Measurements from ENCODE around the gene PKMYT1. TPM values are rescaled to one million over a fixed set of nuclear protein-coding genes. Genes with fewer than 3 reads are reported as not detected.

PKMYT1 gene
- polyA plus RNA-seq, 3 donors = 0.90 to 2.2 (median 1.5) TPM

DNA sequence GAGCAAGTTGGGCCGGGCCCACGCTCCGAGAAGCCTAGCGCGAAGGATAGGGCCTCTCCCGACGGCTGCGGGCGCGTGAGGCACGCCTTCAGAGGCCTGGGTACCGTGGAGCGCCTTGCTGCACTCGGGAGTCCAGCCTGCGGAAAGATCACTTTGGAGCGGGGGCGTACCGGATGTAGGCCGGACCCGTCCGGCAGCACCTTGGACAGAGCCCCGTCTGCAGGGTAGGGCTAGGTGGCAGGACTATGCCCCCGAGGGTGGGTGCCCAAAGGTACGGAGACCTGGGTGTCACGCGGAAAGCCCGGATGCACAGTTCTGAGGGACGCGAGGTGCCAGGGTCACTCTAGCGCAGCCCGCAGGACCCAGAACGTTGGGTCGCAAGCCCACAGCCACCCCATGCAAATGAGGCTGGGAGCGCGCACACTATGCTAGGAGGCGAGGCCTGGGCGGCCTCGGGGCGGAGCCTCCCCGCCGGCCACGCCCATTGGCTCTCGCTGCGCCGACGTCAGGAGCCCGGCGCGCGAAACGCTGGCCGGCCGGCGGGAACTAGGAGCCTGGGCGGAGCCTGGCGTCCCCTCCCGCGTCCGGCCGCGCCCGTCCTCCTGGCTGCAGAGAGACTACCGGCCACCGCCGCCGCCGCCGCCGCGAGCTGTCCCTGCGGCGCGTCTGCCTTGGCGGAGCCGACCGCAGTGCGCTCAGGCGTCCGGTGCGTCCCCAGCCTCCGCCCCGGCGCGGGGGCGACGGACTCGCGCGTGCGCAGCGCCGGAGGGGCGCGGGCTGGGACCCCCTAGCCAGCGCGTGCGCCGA lies 11.3 kb downstream of the PKMYT1 start, which contains the start of gene PAQR4:
Gene PAQR4, plus strand, starts transcription at position 611 of the 807 bp plus-strand sequence. CDS start 327 bp downstream, outside the sequence.
- WGBS, 3 donors = 1% methylated on average over 71 to 98 of the region's 98 CpGs
- no peak within 1 kb of the TSS for H3K27ac ChIP-seq (ENCODE audit: low read depth, low read length)

DNA sequence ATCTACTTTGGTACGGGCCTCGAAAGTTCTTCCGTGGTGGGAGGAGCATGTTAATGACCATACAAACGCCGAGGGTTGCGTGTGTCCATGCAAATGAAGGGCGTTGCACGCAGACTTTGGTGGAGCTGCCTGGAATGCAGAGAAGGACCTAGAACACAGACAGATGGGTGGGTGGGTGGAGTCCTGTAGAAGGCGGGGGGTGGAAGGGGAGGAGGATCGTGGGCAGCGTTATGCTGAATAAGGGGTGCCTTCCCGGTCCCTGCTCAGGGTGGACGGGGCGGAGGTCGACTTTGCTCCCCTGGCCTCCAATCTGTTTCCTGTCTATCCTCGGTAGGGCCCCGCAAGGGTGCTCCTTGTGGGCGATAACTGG lies 11.9 kb downstream of the PKMYT1 start:
- no peak overlapping the region for H3K27ac ChIP-seq (ENCODE audit: low read depth, low read length)
- WGBS, 3 donors = 14 to 21% (median 18%) methylated on average over 18 of the region's 18 CpGs

DNA sequence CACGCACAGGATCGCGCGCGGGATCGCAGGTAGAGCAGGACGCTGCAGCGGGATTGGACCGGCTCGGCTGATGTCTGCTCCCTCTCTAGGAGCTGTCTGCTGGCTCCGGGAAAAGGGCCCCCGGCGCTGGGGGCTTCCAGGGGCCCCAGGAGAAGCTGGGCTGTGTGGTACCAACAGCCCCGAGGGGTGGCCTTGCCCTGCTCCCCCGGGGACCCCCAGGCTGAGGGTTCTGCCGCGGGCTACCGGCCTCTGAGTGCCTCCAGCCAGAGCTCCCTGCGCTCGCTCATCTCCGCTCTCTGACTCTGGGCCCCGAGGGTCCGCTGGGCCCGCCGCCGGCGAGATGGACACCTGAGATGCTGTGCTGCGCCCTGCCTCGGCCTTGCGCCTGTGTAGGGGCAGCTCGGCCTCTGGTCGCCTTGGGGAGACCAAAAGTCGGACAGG lies 12.5 kb downstream of the PKMYT1 start:
- no peak overlapping the region for H3K27ac ChIP-seq (ENCODE audit: low read depth, low read length)
- WGBS, 3 donors = 50 to 58% (median 53%) methylated on average over 31 to 33 of the region's 33 CpGs

DNA sequence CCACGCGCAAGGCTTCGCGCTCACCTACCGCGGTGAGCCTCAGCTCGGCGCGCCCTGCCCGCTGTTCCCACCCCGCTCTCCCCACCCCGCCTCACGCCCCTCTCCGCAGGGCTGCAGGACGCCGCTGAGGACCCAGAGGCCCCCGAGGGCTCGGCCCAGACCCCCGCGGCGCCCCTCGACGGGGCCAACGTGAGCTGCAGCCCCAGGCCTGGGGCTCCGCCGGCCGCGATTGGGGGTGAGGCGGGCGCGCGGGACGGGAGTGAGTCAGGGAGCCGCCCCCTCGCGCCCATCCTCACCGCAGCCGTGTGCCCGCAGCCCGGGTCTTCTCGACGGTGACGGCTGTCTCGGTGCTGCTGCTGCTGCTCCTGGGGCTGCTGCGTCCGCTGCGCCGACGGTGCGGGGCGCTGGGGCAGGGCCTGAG lies 13.0 kb downstream of the PKMYT1 start:
- 4 to 20% (median 14%) methylated on average over 36 to 51 of the region's 51 CpGs for WGBS, 3 donors
- H3K27ac ChIP-seq (ENCODE audit: low read depth, low read length) = no peak overlapping the region

DNA sequence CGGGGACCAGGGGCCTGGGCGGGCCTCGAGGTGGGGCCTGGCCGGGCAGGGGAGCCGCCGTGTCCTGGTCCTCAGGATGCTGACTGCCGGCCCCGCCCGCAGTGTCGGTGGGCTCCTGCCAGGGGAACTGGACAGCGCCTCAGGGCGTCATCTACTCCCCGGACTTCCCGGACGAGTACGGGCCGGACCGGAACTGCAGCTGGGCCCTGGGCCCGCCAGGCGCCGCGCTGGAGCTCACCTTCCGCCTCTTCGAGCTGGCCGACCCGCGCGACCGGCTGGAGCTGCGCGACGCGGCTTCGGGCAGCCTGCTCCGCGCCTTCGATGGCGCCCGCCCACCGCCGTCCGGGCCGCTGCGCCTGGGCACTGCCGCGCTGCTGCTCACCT lies 13.4 kb downstream of the PKMYT1 start:
- no peak overlapping the region for H3K27ac ChIP-seq (ENCODE audit: low read depth, low read length)
- 0 to 14% (median 8%) methylated on average over 27 to 46 of the region's 46 CpGs for WGBS, 3 donors

DNA sequence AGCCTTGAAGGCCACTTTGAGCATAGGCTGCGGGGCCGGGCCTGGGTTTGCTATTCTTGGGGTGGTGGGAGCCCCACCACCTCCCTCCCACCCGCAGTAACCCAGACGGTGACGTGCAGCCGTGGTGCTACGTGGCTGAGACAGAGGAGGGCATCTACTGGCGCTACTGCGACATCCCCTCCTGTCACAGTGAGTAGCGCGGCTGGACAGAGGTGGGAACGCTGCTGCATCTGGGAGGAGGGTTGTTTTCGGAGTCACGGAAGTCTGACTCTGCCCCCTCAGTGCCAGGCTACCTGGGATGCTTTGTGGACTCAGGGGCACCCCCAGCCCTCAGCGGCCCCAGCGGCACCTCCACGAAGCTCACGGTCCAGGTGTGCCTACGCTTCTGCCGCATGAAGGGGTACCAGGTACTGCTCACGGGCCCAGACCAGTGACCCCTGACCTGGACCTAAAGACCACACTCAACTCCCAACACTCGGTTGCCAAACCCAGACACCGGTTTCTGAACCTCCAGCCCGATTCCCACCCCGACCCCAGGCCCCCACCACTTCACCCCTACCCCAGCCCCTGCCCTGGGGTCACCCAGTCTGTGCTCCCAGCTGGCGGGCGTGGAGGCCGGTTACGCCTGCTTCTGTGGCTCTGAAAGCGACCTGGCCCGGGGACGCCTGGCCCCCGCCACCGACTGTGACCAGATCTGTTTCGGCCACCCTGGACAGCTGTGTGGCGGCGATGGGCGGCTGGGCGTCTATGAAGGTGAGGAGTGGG lies 14.0 kb downstream of the PKMYT1 start:
- no peak overlapping the region for H3K27ac ChIP-seq (ENCODE audit: low read depth, low read length)
- 46 to 63% (median 58%) methylated on average over 37 to 39 of the region's 39 CpGs for WGBS, 3 donors

DNA sequence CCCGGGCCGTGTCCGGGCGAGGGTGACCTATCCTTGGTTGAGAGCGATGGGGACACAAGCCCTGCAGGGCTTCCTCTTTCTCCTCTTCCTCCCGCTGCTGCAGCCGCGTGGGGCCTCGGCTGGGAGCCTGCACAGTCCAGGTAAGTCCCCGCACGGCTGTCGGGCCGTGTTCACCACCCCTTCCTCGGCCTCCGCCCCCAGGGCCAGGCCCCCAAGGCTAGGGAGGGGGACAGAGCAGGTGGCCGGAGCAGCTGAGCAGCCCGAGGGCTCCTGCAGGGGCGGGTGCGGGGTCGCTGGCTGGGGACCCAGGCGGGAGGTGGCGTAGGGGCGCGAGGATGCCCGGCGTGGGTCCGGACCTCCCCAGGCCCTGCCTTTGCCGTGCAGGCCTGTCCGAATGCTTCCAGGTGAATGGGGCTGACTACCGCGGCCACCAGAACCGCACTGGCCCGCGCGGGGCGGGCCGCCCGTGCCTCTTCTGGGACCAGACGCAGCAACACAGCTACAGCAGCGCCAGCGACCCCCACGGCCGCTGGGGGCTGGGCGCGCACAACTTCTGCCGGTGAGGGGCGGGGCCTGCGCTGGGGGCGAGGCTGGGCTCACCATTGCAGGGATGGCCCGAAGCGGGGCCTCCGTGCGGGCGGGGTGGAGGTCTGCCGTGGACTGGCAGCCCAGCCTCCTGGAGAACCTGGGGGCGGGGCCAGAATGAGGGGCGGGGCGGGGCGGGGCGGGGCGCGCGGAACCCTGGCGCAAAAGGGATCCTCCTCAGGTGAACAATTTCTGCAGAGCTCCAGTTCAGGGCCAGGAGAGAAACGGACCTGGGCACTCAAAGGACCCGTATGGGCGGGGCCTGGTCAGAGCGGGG lies 15.5 kb downstream of the PKMYT1 start:
- WGBS, 3 donors = 1% methylated on average over 52 to 68 of the region's 68 CpGs
- H3K27ac ChIP-seq (ENCODE audit: low read depth, low read length) = no peak overlapping the region

DNA sequence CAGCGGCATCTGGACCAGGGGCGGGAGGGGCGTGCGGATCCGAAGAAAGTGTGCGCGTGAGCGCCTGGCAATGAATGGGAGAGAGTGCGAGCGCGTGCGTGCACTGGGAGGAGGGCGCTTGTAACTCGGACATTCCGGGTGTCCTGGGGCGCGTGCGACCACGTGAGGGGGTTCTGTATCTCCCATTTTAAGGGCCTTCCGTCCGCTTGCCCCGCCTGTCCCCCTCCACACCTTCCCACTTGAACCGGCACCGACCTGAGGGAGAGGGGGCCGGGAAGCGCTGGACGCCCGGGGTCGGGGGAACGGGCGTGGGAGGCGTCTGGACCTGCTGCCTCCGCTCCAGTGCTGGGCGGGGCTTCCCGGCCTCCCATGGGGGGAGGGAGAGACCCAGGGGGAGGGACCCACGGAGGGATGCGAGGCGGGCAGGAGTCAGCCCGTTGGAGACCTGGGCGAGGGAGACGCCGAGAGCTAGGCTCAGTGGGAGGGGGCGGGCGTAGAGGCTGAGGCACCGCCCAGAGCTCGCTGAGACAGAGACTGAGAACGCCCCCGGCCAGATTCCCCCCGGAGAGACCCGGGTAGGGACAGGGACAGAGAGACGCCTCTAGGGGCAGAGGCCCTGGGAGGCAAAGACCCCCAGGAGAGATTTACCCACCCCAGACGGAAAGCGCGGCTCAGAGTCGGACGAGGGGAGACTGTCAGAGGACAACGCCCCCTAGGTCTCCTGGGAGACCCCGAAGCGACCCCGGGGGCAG lies 16.3 kb downstream of the PKMYT1 start, which contains the start of gene KREMEN2:
Gene KREMEN2, plus strand, starts transcription at position 553 of the 752 bp plus-strand sequence. CDS start 246 bp downstream, outside the sequence.
- H3K27ac ChIP-seq (ENCODE audit: low read depth, low read length) = no peak within 1 kb of the TSS
- 1% methylated on average over 42 to 60 of the region's 60 CpGs for WGBS, 3 donors

DNA sequence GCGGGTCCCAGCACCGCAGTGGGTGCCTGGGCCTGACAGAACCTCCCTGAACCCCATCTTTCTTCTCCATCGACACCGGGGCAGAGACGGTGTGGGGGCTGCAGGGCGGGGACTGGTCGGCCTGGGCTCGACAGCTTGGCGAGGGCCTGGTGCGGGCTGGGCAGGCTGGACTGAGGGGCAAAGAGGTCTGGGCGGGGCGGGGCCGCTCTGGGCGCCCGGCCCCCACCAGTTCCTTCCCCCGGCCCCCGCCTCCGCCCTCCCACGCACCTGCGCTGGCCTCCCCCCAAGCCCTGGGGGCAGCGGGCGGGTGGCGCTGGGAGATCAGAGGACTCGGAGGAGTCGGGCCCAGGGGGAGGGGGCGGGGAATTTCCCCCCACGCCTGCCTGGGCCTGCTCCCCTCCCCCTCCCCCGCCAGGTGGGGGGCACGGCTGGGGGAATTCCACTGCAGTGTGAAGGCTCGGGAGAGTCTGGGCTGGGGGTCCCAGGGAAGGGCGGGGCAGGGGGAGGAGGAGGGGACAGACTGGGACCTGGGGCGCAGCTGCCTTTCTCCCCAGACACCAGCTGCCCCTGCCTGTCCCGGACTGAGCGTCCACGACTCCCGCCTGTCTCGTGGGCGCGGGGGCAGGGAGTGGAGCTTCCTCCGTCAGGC lies 17.0 kb downstream of the PKMYT1 start:
- 1 to 3% (median 2%) methylated on average over 24 to 40 of the region's 40 CpGs for WGBS, 3 donors
- H3K27ac ChIP-seq (ENCODE audit: low read depth, low read length) = no peak overlapping the region

DNA sequence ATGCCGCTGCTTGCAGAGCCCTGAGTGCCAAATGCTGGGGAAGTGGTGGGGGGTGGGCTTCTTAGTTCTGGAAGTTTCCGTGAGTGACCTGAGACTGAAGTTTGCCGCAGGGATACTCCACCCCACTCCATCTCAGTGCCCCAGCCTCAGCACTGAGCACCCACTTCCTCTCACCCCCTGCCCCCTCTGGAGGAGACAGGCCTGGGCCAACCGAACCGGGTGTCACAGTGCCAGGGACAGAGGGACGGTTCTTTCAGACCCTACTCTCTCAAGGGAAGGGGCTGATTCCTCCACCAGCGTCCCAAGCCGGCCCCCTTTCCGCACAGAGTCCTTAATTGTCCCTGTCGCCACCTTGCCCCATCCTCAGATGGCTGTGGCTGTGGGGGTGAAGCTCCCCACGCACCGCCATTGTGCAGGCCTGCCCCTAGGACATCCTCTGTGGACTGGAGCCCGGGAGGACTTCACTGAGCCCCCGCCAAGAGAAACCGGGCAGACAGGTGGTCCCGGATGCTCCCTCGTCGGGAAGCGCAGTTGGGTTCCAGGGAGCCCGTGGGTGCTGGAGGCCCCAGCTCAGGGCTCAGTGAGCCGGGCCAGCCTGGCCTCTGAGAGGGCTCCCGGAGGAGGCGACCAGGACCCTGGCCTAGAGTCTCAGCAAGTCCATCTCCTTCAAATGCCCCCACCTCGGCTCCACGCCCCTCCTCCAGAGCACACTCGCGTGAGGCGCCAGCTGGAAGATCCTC lies 17.7 kb downstream of the PKMYT1 start:
- WGBS, 3 donors = 26 to 30% (median 26%) methylated on average over 27 to 28 of the region's 28 CpGs
- no peak overlapping the region for H3K27ac ChIP-seq (ENCODE audit: low read depth, low read length)

DNA sequence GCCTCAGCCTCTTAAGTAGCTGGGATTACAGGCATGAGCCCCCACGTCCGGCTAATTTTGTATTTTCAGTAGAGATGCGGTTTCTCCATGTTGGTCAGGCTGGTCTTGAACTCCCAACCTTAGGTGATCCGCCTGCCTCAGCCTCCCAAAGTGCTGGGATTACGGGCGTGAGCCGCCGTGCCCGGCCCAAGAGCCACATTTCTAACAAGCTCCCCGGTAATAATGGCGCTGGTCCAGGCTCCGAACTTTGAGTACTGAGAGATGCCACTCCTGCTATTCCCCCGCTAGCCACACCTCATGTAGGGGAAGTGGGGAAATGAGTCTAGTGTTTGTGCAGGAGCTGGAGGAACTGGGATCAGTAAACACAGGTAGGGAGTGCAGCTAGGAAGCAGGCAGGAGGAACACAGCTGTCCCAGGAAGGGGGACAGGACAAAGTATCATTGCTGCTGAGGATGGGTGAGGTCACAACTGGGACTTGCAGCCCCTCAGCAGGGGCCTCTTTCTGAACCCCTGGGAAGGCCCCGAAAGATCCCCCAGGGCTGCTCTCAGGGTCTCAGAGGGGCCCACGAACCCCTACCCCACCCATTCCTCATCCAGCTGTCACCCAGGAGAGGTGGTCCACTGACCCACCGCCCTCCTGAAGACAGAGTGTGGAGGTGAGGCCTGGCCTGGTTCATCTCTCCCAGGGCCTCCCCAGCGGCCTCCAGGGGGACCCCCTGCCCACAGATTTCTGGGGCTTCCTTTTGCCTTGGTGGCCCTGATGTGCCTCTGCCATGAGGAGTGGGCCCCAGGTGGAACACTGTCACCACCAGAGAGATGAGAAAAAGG lies 19.8 kb downstream of the PKMYT1 start:
- H3K27ac ChIP-seq (ENCODE audit: low read depth, low read length) = no peak overlapping the region
- WGBS, 3 donors = 72 to 76% (median 73%) methylated on average over 17 of the region's 17 CpGs

DNA sequence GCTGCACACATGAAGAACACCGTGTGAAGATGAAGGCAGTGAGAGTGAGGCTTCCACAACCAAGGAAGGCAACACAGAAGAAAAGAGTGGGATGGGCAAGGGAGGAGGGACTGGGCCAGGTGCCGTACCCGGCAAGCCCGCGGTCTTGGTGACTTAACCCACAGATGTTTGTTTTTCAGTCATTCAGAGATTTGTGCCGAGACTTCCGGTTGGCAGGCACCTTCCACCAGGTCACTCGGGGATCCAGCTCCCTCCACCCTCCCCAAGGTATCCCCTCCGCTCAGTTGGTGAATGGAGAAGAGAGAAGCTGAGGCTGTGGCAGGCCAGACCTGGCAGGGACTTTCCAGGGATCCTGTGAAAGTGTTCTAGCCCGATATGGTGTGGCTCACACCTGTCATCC lies 21.0 kb downstream of the PKMYT1 start:
- WGBS, 3 donors = 38 to 64% (median 63%) methylated on average over 10 of the region's 10 CpGs

DNA sequence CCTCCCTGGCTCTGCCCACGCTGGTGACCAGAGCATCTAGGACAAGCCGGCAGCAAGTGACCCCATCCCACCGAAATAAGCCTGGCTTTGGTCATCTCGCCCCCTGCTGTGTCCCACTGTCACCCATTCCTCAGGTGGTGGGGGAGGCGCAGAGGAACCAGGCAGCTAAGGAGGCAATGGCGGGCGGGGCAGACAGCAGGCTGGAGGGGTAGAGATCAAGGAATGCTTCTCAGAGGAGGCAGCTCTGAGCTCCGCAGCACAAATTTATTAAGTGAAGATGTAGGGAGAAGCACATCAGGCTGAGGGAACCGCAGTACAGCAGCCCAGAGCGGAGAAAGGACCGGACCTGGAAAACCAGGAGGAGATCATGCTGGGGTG lies 23.7 kb downstream of the PKMYT1 start:
- WGBS, 3 donors = 85 to 90% (median 85%) methylated on average over 11 of the region's 11 CpGs
- H3K27ac ChIP-seq (ENCODE audit: low read depth, low read length) = no peak overlapping the region

More for the DNA sequence above, 21.0 kb downstream of the PKMYT1 start:
- H3K27ac ChIP-seq (ENCODE audit: low read depth, low read length) = no peak overlapping the region

DNA sequence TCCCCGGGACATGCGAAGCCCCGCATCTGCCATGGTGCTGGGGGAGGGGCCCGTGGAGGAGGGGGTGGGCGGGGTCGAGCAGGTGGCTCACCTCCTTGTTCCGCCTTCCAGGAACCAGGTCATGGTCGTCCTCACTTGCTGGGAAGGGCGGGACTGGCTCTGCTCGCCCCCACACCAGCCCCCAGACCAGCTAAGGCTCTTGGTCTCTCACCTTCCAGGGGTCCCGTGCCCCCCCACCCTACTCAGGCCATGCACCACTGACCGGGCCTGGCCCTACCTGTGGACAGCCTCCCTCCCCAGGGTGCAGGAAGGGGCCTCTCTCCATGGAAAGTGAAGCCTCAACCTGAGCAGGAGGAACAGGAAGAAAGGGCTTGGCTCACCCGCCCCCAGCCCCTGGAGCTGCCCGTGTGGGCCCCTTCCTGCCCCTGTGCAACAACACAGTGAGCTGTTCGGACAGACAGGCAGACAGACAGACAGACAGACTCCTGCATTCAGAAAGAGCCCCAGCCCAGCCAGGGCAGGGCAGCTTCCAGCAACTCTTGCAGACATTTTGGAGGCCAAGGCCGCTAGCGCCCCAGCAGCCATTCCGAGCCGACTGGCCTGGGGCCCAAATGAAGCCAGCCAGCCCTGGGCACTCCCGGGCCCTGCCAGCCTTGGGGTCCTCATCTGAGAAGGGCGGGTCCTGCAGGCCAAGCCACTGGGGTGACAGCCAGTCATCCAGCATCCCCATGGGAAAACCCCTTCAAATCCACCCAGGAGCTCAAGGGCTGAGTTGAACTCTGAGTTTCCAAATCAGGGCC lies 24.3 kb downstream of the PKMYT1 start:
- no peak overlapping the region for H3K27ac ChIP-seq (ENCODE audit: low read depth, low read length)
- 24 to 51% (median 27%) methylated on average over 18 to 21 of the region's 21 CpGs for WGBS, 3 donors

DNA sequence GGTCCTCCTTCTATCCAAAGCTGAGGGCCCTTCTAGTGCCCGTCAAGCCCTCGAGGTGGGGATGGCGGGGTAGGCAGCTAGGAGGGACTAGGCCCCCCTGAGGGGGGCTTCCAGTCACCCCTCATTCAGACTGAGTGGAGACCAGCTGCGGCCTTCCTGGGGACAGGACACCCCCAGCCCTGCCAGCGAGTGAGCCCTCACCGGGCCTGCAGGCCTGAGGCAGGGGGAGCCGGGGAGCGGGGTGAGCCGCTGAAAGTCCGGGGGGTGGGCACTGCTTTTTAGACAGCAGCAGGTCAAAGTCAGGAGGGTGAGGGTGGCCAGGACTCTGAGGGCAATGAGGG lies 24.8 kb downstream of the PKMYT1 start:
- 40 to 51% (median 50%) methylated on average over 9 to 10 of the region's 10 CpGs for WGBS, 3 donors
- no peak overlapping the region for H3K27ac ChIP-seq (ENCODE audit: low read depth, low read length)

All from adipose tissue (tissue), 3 donors.